ENCODE data around the gene LRCH4.
A peak's percentile ranks its signal among the peaks of the same experiment; 100 is the strongest.

LRCH4 gene

DNA sequence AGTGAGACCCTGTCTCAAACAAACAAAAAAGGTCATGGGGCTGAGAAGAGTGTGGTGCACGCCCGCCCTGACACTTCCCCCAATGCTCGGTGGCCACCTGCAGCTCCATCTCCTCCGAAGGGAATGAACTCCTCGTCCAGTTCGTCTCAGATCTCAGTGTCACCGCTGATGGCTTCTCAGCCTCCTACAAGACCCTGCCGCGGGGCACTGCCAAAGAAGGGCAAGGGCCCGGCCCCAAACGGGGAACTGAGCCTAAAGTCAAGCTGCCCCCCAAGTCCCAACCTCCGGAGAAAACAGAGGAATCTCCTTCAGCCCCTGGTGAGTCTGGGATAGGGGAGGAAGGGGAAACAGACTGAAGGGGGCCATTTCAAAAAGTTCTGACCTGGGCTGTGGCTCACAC, 20.4 kb upstream of the LRCH4 start:
- Histone ChIP-seq H3K27ac (no peak overlapping the region), H3K36me3 (ENCODE audit: control insufficient read depth, insufficient read depth, low read length) (no peaks in the 10 kb centered on the region), H3K27me3 (ENCODE audit: control insufficient read depth, insufficient read depth, low read length) (no peaks in the 10 kb centered on the region), H3K4me2 (ENCODE audit: low read length) (peak overlapping the region; percentile 77), H3K4me1 (no peaks in the 10 kb centered on the region), H3K9me3 (ENCODE audit: control insufficient read depth, low read length) (no peaks in the 10 kb centered on the region), H2AFZ (no peak overlapping the region), H3K4me3 (ENCODE audit: low read depth, low read length) (peak overlapping the region; percentile 75), H3K9ac (no peak overlapping the region), H3K79me2 (no peaks in the 10 kb centered on the region)
- no peak for TF ChIP-seq CTCF (IDR thresholded peaks at IDR 0.05)

DNA sequence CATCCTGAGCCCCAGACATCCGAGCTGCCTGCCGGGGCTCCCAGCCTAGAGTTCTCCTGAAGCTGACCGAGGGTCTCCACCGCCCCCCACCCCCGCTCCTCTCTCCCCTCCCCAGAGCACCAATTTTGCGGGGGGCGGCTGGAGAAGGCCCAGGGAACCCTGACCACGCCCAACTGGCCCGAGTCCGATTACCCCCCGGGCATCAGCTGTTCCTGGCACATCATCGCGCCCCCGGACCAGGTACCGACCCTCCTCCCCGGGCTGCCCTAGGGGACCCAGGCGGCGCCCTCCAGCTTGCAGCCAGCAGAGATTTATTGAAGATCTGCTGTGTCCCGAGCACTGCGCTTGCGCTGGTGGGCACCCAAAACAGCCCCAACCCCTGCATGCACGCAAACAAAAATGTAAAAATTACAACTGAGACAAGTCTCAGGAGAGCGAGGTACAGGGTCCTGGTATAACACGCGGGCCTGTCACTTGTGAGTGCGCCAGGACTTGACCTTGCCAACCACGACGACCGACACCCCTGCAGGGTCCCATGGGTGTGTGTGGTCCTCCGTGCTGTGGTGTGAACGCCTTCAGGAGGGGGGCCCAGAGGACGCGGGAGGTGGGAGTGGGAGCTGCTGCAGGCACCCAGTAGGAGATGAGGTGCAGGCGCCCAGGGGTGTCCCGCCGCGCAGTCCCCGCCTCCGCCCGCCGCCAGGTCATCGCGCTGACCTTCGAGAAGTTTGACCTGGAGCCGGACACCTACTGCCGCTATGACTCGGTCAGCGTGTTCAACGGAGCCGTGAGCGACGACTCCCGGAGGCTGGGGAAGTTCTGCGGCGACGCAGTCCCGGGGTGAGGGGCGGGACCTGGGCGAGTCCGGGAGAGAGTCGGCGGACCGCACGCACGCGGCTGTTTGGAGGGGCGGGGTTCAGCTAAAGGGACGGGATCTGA, 19.3 kb upstream of the LRCH4 start:
- TF ChIP-seq CTCF (IDR thresholded peaks at IDR 0.05) = no peak
- no peaks in the 10 kb centered on the region for H3K79me2 ChIP-seq

DNA sequence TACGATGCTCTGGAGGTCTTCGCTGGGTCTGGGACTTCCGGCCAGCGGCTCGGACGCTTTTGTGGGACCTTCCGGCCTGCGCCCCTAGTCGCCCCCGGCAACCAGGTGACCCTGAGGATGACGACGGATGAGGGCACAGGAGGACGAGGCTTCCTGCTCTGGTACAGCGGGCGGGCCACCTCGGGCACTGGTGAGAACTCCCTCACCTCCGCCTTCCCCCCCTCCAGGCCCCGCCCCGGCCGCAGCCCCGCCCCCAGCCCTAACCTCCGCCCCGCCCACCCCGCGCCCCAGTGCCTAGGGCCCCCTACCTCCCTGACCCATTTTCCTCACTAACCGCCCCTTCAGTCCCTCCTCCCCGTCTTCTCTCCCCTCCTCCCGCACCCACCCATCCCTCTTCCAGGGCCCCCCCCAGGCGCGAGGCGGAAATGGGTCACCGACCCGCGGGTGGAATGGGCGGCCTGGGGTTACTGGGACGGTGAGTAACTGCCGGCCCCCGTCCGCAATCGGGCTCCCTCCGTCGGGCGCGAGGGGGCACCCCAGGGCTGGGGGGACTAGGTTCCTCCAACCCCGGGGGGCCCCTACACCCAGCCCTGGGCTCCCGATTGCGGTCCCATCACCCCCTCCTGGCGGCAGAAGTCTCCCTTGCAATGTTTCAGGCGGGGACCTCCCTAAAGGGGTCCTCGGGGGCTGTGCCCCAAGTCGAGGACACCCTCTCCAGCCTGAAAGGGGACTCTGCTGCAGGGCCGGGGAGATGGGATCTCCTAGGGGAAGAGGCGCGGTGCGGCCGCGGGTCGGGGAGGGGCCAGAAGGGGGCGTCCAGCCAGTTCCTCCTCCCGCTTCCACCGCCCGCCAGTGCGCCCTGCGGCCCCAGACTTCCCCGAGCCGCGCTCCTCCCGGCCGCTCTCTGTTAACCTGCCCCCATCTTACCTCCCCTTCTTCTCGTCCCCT, 18.4 kb upstream of the LRCH4 start:
- Histone ChIP-seq H3K36me3 (ENCODE audit: control insufficient read depth, insufficient read depth, low read length) (no peaks in the 10 kb centered on the region), H3K4me3 (ENCODE audit: low read depth, low read length) (peak overlapping the region; percentile 75), H3K27me3 (ENCODE audit: control insufficient read depth, insufficient read depth, low read length) (no peaks in the 10 kb centered on the region), H3K79me2 (no peaks in the 10 kb centered on the region), H3K4me1 (no peaks in the 10 kb centered on the region), H3K9ac (no peak overlapping the region), H3K27ac (peak overlapping the region; percentile 18), H2AFZ (peak overlapping the region; percentile 85), H3K9me3 (ENCODE audit: control insufficient read depth, low read length) (no peaks in the 10 kb centered on the region), H3K4me2 (ENCODE audit: low read length) (peak overlapping the region; percentile 77)
- TF ChIP-seq CTCF (IDR thresholded peaks at IDR 0.05) = peak; percentile 57

More for the DNA sequence above, 19.3 kb upstream of the LRCH4 start:
- H3K9ac ChIP-seq = no peak overlapping the region
- peak overlapping the region; percentile 85 for H2AFZ ChIP-seq
- H3K4me1 ChIP-seq = no peaks in the 10 kb centered on the region
- no peaks in the 10 kb centered on the region for H3K27me3 ChIP-seq (ENCODE audit: control insufficient read depth, insufficient read depth, low read length)
- H3K27ac ChIP-seq = peak overlapping the region; percentile 18
- H3K36me3 ChIP-seq (ENCODE audit: control insufficient read depth, insufficient read depth, low read length) = no peaks in the 10 kb centered on the region
- peak overlapping the region; percentile 75 for H3K4me3 ChIP-seq (ENCODE audit: low read depth, low read length)
- peak overlapping the region; percentile 77 for H3K4me2 ChIP-seq (ENCODE audit: low read length)
- H3K9me3 ChIP-seq (ENCODE audit: control insufficient read depth, low read length) = no peaks in the 10 kb centered on the region

DNA sequence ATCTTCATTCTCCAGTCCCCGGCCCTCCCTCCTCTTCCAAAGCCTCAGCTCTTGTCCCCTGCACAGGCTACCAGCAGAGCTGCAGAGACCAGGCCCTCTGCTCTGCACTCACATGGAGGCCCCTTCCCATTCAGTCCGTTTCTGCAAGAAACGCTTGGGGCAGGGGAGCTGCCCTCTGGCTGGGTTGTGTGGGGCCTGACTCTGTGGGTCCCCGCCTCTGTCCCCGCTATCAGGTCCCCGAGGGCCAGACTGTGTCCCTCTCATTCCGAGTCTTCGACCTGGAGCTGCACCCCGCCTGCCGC, 17.7 kb upstream of the LRCH4 start:
- H3K27me3 ChIP-seq (ENCODE audit: control insufficient read depth, insufficient read depth, low read length) = no peaks in the 10 kb centered on the region
- no peak overlapping the region for H3K9ac ChIP-seq
- no peaks in the 10 kb centered on the region for H3K36me3 ChIP-seq (ENCODE audit: control insufficient read depth, insufficient read depth, low read length)
- H2AFZ ChIP-seq = peak overlapping the region; percentile 72
- H3K9me3 ChIP-seq (ENCODE audit: control insufficient read depth, low read length) = no peaks in the 10 kb centered on the region
- H3K4me1 ChIP-seq = no peaks in the 10 kb centered on the region
- H3K4me3 ChIP-seq (ENCODE audit: low read depth, low read length) = peak overlapping the region; percentile 36
- no peak for TF ChIP-seq CTCF (IDR thresholded peaks at IDR 0.05)
- peak overlapping the region; percentile 59 for H3K4me2 ChIP-seq (ENCODE audit: low read length)
- H3K79me2 ChIP-seq = no peaks in the 10 kb centered on the region
- peak overlapping the region; percentile 8 for H3K27ac ChIP-seq
